Thymus (tissue), 11 donors: ENCODE data around the gene PKNOX2. TPM values are rescaled to one million over a fixed set of nuclear protein-coding genes. Genes with fewer than 3 reads are reported as not detected.

Source experiments
- DNase-seq, 9 donors: peaks; one replicate each; pipeline ENCODE4 v3.0.0-alpha.2; 2013; ENCODE audit warnings: low spot score in 9 of 9, low read depth in 6 of 9, missing footprints in 1 of 9
- H3K27ac ChIP-seq, 2 donors: one replicate each; pipeline ENCODE4 v1.5.1; 2013; ENCODE audit warnings: control low read depth in 1 of 2, low read depth in 1 of 2, low read length in 1 of 2, mild to moderate bottlenecking in 1 of 2, moderate library complexity in 1 of 2
- H3K27me3 ChIP-seq, 2 donors: one replicate each; pipeline ENCODE4 v1.5.1; 2013; ENCODE audit warnings: low read length in 1 of 2; ENCODE audit not compliant: control insufficient read depth in 2 of 2, insufficient read depth in 1 of 2
- H3K36me3 ChIP-seq, 2 donors: one replicate each; pipeline ENCODE4 v1.5.1; 2013; ENCODE audit warnings: low read length in 1 of 2, mild to moderate bottlenecking in 1 of 2, moderate library complexity in 1 of 2; ENCODE audit not compliant: control insufficient read depth in 2 of 2, insufficient read depth in 2 of 2
- H3K4me1 ChIP-seq, 2 donors: one replicate each; pipeline ENCODE4 v1.5.1; 2013; ENCODE audit warnings: low read length in 2 of 2; ENCODE audit not compliant: control insufficient read depth in 2 of 2, insufficient read depth in 2 of 2
- H3K4me3 ChIP-seq, 2 donors: one replicate each; pipeline ENCODE4 v1.5.1; 2013; ENCODE audit warnings: low read length in 2 of 2, control low read depth in 1 of 2, mild to moderate bottlenecking in 1 of 2
- H3K9me3 ChIP-seq, 2 donors: one replicate each; pipeline ENCODE4 v1.5.1; 2013; ENCODE audit warnings: low read length in 1 of 2, mild to moderate bottlenecking in 1 of 2; ENCODE audit not compliant: control insufficient read depth in 2 of 2, insufficient read depth in 1 of 2
- WGBS: extraction: QIAGEN DNeasy Blood & Tissue Kit; methylation state at CpG from one replicate; pipeline ENCODE4 v1.1.7; 2013; 5-methylcytosine and 5-hydroxymethylcytosine counted together
- polyA plus RNA-seq: library from polyadenylated mRNA; stranded (reverse); fragments of 200-250 nt; gene quantifications from one replicate; pipeline ENCODE4 v1.2.3, GENCODE V29; 2013
- total RNA-seq: library from RNA; stranded (reverse); fragments of 120-200 nt; gene quantifications from one replicate; pipeline ENCODE4 v1.2.4, GENCODE V29; 2013
- donor health status: healthy.

The PKNOX2 gene
- total and polyA plus RNA-seq, 2 donors, result 1.3 to 2.2 TPM

DNA sequence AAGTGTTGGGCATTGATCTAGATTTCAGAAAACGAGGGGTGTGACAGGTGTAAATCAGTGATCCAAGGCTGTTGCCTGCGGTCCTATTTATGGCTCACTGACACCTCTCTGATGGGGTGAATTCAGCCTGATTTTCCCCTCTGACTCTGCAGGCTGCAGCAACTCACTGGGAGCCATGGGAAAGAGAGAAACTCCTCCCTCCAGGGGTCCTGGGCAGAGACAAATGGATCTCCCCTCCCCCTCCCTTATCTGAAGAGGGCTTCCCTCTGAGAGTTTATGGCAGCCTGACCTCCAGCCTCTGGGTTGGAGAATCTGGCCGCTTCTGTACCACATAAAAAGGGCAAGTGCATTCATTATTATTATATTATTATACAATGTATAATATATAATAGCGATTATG lies 1.8 kb upstream of the PKNOX2 start:
- H3K27me3 ChIP-seq, result peaks cover 42 to 81% of the 10 kb centered on the region in 2 donors
- no peak overlapping the region for H3K27ac ChIP-seq
- DNase-seq, result no peak
- WGBS, result 78% methylated on average over 4 of the region's 4 CpGs
- peaks cover 0 to 7% of the 10 kb centered on the region in 2 donors for H3K9me3 ChIP-seq
- no peaks in the 10 kb centered on the region for H3K36me3 ChIP-seq
- no peak overlapping the region for H3K4me3 ChIP-seq
- peaks cover 8% of the 10 kb centered on the region in 2 donors for H3K4me1 ChIP-seq

DNA sequence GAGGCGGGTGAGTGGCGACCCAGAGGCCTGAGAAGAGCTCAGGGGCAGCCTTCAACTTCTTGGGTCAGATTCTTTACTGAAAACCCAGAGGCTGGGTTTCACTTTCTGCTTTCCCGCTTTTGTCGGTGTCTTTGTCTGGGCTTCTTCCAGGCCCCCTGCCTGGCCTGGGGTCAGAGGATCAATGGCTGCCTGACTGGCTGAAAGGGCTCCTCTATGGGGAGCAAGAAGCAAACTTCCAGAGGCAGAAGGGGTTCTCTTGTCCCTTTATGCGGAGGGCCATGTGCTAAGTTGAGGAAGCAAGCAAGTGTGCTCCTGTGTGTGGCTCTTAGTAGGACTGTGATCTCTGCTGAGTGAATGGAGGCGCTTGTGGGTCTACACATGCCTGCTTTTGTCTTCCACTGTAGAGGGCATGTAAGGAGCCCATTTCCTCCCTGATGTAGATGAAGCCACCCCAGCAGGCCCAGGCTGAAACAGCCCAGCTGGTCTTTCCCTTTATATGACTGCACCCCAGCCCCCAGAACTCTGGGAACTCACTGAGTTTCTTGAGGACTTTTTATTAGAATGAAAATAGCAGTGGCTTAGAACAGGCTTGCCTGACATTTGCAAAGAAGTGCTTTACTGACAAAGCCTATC lies 1.0 kb upstream of the PKNOX2 start:
- no peak for DNase-seq
- no peak overlapping the region for H3K4me3 ChIP-seq
- peaks cover 8% of the 10 kb centered on the region in 2 donors for H3K4me1 ChIP-seq
- WGBS, result 93% methylated on average over 6 of the region's 6 CpGs
- H3K27me3 ChIP-seq, result peaks cover 49 to 85% of the 10 kb centered on the region in 2 donors
- peaks cover 0 to 7% of the 10 kb centered on the region in 2 donors for H3K9me3 ChIP-seq
- H3K36me3 ChIP-seq, result no peaks in the 10 kb centered on the region
- no peak overlapping the region for H3K27ac ChIP-seq

DNA sequence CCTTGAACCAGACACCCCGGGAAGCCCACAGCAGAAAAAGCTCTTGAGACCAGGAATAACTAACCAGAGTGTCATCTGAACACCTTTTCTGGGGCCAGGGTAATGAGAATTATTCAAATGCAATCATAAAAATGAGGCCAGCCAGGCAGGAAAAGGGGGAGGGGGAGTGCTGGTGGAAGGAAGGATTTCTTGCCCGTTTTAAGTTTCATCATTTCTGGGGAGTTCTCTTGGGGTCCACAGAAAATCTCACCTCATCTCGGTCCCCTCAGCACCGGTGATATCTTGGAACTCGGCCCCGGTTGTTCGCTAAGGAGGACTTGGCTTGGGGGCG lies 495 bp upstream of the PKNOX2 start:
- WGBS, result 14% methylated on average over 8 of the region's 8 CpGs
- H3K4me1 ChIP-seq, result peaks cover 8% of the 10 kb centered on the region in 2 donors

DNA sequence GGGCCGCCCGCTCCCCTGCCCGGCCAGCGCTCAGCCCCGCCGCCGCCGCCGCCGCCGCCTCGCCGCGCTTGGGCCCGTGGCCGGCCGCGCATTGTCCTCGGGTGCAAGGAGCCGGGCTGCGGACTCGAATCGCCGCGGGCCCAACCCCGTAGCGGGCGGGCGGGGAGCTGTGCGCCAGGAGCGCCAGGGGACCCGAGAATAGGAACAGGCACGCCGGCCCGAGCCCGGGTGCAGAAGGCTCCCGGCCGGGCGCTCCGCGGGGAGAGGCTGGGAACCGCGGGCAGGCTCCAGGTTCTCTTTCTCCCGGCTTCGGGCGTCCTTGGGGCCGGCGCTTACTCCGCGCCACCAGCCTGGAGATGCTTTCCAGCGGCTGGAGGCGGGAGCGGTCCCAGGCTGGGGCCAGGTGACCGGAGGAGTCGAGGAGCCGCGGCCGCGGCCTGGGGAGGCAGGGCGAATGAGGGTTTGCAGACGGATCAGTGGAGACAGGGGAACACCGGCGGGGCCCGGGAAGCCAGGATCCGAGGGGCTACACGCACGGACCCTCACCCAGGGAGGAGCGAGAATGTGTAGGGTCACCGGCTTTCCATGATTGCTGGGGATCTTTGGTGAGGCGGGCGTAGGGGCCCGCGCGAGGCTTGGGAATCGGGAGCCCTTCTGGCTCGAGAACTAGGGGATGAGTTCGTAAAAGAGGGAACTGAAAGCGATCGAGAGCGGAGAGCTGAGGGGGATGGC lies 726 bp downstream of the PKNOX2 start:
- DNase-seq, result no peak
- H3K4me1 ChIP-seq, result peaks cover 8 to 14% of the 10 kb centered on the region in 2 donors
- H3K27me3 ChIP-seq, result peaks cover 62 to 95% of the 10 kb centered on the region in 2 donors
- WGBS, result 2% methylated on average over 80 of the region's 80 CpGs
- H3K27ac ChIP-seq, result peak overlapping the region; percentile 14 to 62
- H3K36me3 ChIP-seq, result no peaks in the 10 kb centered on the region
- peak overlapping the region; percentile 42 to 47 for H3K4me3 ChIP-seq
- H3K9me3 ChIP-seq, result peaks cover 0 to 7% of the 10 kb centered on the region in 2 donors

More for the DNA sequence above, 495 bp upstream of the PKNOX2 start:
- Histone ChIP-seq H3K27ac (peak overlapping the region in 1 of 2 donors; percentile 15), H3K27me3 (peaks cover 54 to 89% of the 10 kb centered on the region in 2 donors), H3K36me3 (no peaks in the 10 kb centered on the region), H3K4me3 (no peak overlapping the region), H3K9me3 (peaks cover 0 to 7% of the 10 kb centered on the region in 2 donors)
- no peak for DNase-seq

DNA sequence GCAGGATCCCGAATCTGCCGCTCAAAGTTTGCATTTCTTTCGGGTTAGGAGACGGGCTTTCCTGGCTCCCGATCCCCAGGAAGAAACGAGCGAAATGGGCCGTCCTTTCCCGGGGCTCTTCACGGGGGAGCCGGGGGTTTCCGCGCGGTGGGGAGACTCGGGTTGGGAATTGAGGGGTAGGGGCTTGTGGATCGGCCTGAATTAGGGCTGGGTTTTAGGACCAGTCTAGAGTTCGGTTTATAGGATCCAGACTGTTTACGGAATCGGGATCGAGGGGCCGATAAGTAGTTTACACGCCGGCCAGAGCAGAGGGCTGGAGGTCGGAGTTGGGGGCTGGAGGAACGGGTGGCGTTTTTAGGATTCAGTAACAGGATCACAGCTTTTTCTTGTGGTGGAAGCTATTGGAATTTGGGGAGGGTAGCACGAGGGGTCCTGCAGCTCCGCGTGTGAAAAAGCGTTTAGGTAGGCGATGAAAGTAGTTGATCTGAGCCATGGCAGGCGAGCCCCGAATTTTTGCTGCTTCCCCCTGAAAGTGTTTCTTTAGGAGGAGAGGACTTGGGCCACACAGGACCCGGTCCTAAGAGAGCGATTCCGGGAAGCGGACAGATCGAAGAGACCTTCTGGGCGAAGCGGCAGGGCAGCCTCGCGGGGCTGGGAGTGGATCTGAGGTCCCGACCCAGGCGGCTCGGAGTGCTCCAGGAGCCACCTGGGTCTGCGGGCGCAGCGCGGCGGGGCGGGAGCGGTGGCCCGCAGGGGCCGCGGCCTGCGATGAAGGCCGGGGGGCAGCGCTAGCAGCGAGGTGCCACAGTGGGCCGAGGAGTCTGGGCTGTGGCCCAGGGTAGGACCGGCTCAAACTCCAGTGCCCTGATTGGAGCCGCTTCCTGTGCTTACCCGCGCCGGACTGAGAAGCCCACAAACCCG lies 1.6 kb downstream of the PKNOX2 start:
- Histone ChIP-seq H3K4me3 (peak overlapping the region; percentile 42 to 47), H3K27me3 (peaks cover 69 to 96% of the 10 kb centered on the region in 2 donors), H3K4me1 (peaks cover 8 to 14% of the 10 kb centered on the region in 2 donors), H3K9me3 (peaks cover 0 to 7% of the 10 kb centered on the region in 2 donors), H3K36me3 (no peaks in the 10 kb centered on the region), H3K27ac (peak overlapping the region; percentile 14 to 59)
- DNase-seq, result no peak
- 5% methylated on average over 66 of the region's 66 CpGs for WGBS

DNA sequence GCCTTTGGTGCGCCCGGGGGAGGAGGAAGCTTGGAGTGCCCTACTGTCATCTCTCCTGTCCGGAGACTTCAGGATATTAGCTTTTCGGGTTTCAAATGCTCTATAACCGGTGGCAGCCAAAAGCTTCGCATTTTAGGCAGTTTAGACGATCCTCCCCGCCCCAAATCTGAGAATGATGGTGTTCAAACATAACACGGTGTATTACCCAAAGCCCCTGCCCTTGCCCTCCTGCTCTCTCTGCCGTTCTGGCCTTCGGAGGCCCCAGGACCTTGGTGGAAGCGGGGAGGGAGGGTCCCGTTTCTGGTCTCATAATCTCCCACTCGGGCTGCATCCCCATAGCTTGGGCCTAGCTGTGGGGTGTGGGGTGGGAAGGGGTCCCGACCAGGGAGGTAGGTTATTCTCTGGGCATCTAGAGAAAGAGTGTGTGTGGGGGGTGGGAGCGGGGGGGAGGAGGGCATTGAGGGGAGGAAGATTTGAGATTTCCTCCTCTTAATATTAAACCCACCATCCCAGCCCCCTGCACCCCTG lies 2.3 kb downstream of the PKNOX2 start:
- no peak for DNase-seq
- WGBS, result 9% methylated on average over 16 of the region's 16 CpGs
- Histone ChIP-seq H3K36me3 (no peaks in the 10 kb centered on the region), H3K4me3 (peak overlapping the region in 1 of 2 donors; percentile 21), H3K27ac (peak overlapping the region; percentile 0 to 59), H3K9me3 (peaks cover 0 to 7% of the 10 kb centered on the region in 2 donors), H3K27me3 (peaks cover 69 to 99% of the 10 kb centered on the region in 2 donors), H3K4me1 (peaks cover 8 to 14% of the 10 kb centered on the region in 2 donors)

DNA sequence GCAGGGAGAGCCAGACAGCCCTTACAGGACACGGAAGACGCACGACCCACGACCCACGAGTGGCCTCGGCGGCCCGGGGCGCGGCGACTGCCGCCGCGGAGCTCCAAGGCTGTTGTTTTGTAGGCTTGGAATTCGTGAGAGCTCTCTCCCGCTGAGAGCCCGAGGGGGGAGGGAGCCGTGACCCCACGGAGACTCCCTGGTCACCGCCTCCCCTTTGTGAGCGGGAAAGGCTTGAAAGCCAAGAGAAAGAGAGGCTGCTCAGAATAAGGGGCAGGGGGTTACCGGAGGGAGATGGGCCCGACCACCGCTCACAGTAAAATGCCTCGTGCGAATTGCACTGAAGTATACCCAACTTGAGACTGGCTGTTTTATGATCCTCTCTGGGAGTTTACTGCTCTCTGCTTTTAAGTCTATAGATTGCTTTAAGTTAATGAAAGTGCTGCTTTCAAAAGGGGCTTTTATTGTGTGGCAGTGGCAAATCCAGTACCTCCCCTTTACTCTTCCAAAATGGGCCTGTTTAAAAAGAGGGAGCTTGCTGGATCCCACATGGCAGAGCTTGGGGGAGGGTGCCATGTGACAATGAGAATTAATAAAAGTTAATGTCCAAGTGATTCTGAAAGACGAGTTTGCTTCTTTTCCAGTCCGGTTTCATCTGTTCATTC lies 2.9 kb downstream of the PKNOX2 start:
- Histone ChIP-seq H3K27me3 (peaks cover 69 to 100% of the 10 kb centered on the region in 2 donors), H3K36me3 (no peaks in the 10 kb centered on the region), H3K4me3 (no peak overlapping the region), H3K9me3 (peaks cover 0 to 7% of the 10 kb centered on the region in 2 donors), H3K4me1 (peaks cover 8 to 14% of the 10 kb centered on the region in 2 donors), H3K27ac (peak overlapping the region in 1 of 2 donors; percentile 39)
- no peak for DNase-seq
- 25% methylated on average over 28 of the region's 28 CpGs for WGBS
